Neural cell (in vitro differentiated cells): ENCODE results near the gene CDO1. TPM values are rescaled to one million over a fixed set of nuclear protein-coding genes. Genes with fewer than 3 reads are reported as not detected.

Experiments
- H2AFZ ChIP-seq: fragments of 200-600, 300-800 bp; sonication (generic), shearing (Covaris generic); 2 replicates; pipeline ENCODE4 v1.6.0; 2014; ENCODE audit warnings: low read depth, mild to moderate bottlenecking, antibody characterized with exemption, low read length, moderate library complexity
- H3F3A ChIP-seq: fragments of 200-600 bp; shearing (Covaris generic); 2 replicates; pipeline ENCODE4 v1.6.1; 2016; ENCODE audit warnings: mild to moderate bottlenecking, moderate library complexity, mixed read lengths, antibody characterized with exemption, low read length; ENCODE audit not compliant: insufficient read depth, poor library complexity, severe bottlenecking
- H3K27ac ChIP-seq: fragments of 200-600, 300-800 bp; sonication (generic), shearing (Covaris generic); 2 replicates; pipeline ENCODE4 v1.5.1; 2014; ENCODE audit warnings: mild to moderate bottlenecking, low read length, moderate library complexity
- H3K27me3 ChIP-seq: fragments of 300-800, 200-600 bp; sonication (generic), shearing (Covaris generic); 2 replicates; pipeline ENCODE4 v1.6.0; 2014; ENCODE audit warnings: mild to moderate bottlenecking, low read depth, low read length, moderate library complexity; ENCODE audit not compliant: insufficient read depth
- H3K36me3 ChIP-seq: fragments of 300-800, 200-600 bp; sonication (generic), shearing (Covaris generic); 2 replicates; pipeline ENCODE4 v1.5.1; 2014; ENCODE audit warnings: mild to moderate bottlenecking, antibody characterized with exemption, low read length, moderate library complexity; ENCODE audit not compliant: insufficient read depth
- H3K4me2 ChIP-seq: fragments of 300-800, 200-600 bp; sonication (generic), shearing (Covaris generic); 2 replicates; pipeline ENCODE4 v1.6.0; 2014; ENCODE audit warnings: mild to moderate bottlenecking, low read length
- H3K4me3 ChIP-seq: fragments of 300-800, 200-600 bp; sonication (generic), shearing (Covaris generic); 2 replicates; pipeline ENCODE4 v1.5.1; 2014; ENCODE audit warnings: mild to moderate bottlenecking, low read length, moderate library complexity
- H3K79me2 ChIP-seq: fragments of 200-600 bp; shearing (Covaris generic); replicated peaks from 2 replicates; pipeline ENCODE4 v1.6.0; 2014; ENCODE audit warnings: mild to moderate bottlenecking, low read length, moderate library complexity; ENCODE audit not compliant: insufficient read depth
- H3K9ac ChIP-seq: fragments of 300-800, 200-600 bp; sonication (generic), shearing (Covaris generic); 2 replicates; pipeline ENCODE4 v1.6.1; 2016; ENCODE audit warnings: mild to moderate bottlenecking, low read length, mixed read lengths
- H3K9me2 ChIP-seq: fragments of 200-600 bp; shearing (Covaris generic); 2 replicates; pipeline ENCODE4 v1.6.1; 2016; ENCODE audit warnings: mild to moderate bottlenecking, low read length, mixed read lengths; ENCODE audit not compliant: insufficient read depth
- H3K9me3 ChIP-seq: fragments of 200-600, 300-800 bp; sonication (generic), shearing (Covaris generic); 2 replicates; pipeline ENCODE4 v1.6.1; 2016; ENCODE audit warnings: mild to moderate bottlenecking, mixed run types, low read length, moderate library complexity, mixed read lengths
- H4K20me1 ChIP-seq: fragments of 200-600 bp; shearing (Covaris generic); 2 replicates; pipeline ENCODE4 v1.6.1; 2016; ENCODE audit warnings: mild to moderate bottlenecking, mixed run types; ENCODE audit not compliant: insufficient read depth
- EP300 ChIP-seq: fragments of 450-650 bp; conservative IDR thresholded peaks from 2 replicates; pipeline ENCODE4 v1.6.1; 2014; ENCODE audit warnings: antibody characterized with exemption, mild to moderate bottlenecking, moderate library complexity; ENCODE audit not compliant: poor library complexity, severe bottlenecking
- EZH2 ChIP-seq: fragments of 200-600, 300-800 bp; shearing (Covaris generic), sonication (generic); IDR thresholded peaks from 2 replicates; pipeline ENCODE4 v1.6.1; 2014; ENCODE audit warnings: antibody characterized with exemption, low read length, borderline replicate concordance, mild to moderate bottlenecking; ENCODE audit not compliant: insufficient read depth, poor library complexity, severe bottlenecking
- MXI1 ChIP-seq: fragments of 450-650 bp; conservative IDR thresholded peaks from 2 replicates; pipeline ENCODE4 v1.6.1; 2014; ENCODE audit warnings: antibody characterized with exemption, mild to moderate bottlenecking; ENCODE audit not compliant: poor library complexity, severe bottlenecking
- POLR2AphosphoS5 ChIP-seq: IDR thresholded peaks from 2 replicates; pipeline ENCODE4 v1.6.1; 2012
- RAD21 ChIP-seq: fragments of 450-650 bp; conservative IDR thresholded peaks from 2 replicates; pipeline ENCODE4 v1.6.1; 2014; ENCODE audit warnings: antibody characterized with exemption, mild to moderate bottlenecking, moderate library complexity
- SMC3 ChIP-seq: fragments of 450-650 bp; conservative IDR thresholded peaks from 2 replicates; pipeline ENCODE4 v1.6.1; 2014; ENCODE audit warnings: antibody characterized with exemption, mild to moderate bottlenecking, moderate library complexity; ENCODE audit not compliant: poor library complexity
- TAF1 ChIP-seq: IDR thresholded peaks from 2 replicates; pipeline ENCODE4 v1.6.1; 2012; ENCODE audit warnings: low read depth
- polyA plus RNA-seq: library from polyadenylated mRNA; depleted of rRNA; stranded (reverse); fragments of >200 nt; gene quantifications from 2 replicates; pipeline ENCODE4 v1.2.3, GENCODE V29; 2014
- TF ChIP-seq, protein P1 (sequence below): fragments of 450-650 bp; IDR thresholded peaks from 2 replicates; pipeline ENCODE4 v1.5.1; 2014; ENCODE audit warnings: antibody characterized with exemption, mild to moderate bottlenecking, moderate library complexity; ENCODE audit not compliant: poor library complexity, severe bottlenecking
- TF ChIP-seq, protein P2 (sequence below): IDR thresholded peaks from 2 replicates; pipeline ENCODE4 v1.6.1; 2012; ENCODE audit warnings: borderline replicate concordance

The CDO1 gene
- polyA plus RNA-seq, 1 donor from 2014 or later = 201 TPM

- H3K36me3 ChIP-seq = no peaks in the 10 kb centered on the region
- TF ChIP-seq RAD21 (no peak), EP300 (no peak), TAF1 (no peak)
- TF ChIP-seq, protein P1, sequence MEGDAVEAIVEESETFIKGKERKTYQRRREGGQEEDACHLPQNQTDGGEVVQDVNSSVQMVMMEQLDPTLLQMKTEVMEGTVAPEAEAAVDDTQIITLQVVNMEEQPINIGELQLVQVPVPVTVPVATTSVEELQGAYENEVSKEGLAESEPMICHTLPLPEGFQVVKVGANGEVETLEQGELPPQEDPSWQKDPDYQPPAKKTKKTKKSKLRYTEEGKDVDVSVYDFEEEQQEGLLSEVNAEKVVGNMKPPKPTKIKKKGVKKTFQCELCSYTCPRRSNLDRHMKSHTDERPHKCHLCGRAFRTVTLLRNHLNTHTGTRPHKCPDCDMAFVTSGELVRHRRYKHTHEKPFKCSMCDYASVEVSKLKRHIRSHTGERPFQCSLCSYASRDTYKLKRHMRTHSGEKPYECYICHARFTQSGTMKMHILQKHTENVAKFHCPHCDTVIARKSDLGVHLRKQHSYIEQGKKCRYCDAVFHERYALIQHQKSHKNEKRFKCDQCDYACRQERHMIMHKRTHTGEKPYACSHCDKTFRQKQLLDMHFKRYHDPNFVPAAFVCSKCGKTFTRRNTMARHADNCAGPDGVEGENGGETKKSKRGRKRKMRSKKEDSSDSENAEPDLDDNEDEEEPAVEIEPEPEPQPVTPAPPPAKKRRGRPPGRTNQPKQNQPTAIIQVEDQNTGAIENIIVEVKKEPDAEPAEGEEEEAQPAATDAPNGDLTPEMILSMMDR = no peak
- TF ChIP-seq, protein P2, sequence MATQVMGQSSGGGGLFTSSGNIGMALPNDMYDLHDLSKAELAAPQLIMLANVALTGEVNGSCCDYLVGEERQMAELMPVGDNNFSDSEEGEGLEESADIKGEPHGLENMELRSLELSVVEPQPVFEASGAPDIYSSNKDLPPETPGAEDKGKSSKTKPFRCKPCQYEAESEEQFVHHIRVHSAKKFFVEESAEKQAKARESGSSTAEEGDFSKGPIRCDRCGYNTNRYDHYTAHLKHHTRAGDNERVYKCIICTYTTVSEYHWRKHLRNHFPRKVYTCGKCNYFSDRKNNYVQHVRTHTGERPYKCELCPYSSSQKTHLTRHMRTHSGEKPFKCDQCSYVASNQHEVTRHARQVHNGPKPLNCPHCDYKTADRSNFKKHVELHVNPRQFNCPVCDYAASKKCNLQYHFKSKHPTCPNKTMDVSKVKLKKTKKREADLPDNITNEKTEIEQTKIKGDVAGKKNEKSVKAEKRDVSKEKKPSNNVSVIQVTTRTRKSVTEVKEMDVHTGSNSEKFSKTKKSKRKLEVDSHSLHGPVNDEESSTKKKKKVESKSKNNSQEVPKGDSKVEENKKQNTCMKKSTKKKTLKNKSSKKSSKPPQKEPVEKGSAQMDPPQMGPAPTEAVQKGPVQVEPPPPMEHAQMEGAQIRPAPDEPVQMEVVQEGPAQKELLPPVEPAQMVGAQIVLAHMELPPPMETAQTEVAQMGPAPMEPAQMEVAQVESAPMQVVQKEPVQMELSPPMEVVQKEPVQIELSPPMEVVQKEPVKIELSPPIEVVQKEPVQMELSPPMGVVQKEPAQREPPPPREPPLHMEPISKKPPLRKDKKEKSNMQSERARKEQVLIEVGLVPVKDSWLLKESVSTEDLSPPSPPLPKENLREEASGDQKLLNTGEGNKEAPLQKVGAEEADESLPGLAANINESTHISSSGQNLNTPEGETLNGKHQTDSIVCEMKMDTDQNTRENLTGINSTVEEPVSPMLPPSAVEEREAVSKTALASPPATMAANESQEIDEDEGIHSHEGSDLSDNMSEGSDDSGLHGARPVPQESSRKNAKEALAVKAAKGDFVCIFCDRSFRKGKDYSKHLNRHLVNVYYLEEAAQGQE = no peak
- H3K9ac ChIP-seq = no peak overlapping the region
- H3K27ac ChIP-seq = no peak overlapping the region
- no peaks in the 10 kb centered on the region for H4K20me1 ChIP-seq
- peak overlapping the region; percentile 80 for H3K4me3 ChIP-seq
- no peaks in the 10 kb centered on the region for H3K27me3 ChIP-seq
- no peak overlapping the region for H3K4me2 ChIP-seq
- H2AFZ ChIP-seq = no peak overlapping the region
- peaks cover 74% of the 10 kb centered on the region for H3K79me2 ChIP-seq
- H3K9me2 ChIP-seq = no peaks in the 10 kb centered on the region
- H3K9me3 ChIP-seq = no peaks in the 10 kb centered on the region
- H3F3A ChIP-seq = no peaks in the 10 kb centered on the region
Observed at GRCh38 chr5:115844321-115844817, 27.9 kb upstream of the CDO1 start.

DNA sequence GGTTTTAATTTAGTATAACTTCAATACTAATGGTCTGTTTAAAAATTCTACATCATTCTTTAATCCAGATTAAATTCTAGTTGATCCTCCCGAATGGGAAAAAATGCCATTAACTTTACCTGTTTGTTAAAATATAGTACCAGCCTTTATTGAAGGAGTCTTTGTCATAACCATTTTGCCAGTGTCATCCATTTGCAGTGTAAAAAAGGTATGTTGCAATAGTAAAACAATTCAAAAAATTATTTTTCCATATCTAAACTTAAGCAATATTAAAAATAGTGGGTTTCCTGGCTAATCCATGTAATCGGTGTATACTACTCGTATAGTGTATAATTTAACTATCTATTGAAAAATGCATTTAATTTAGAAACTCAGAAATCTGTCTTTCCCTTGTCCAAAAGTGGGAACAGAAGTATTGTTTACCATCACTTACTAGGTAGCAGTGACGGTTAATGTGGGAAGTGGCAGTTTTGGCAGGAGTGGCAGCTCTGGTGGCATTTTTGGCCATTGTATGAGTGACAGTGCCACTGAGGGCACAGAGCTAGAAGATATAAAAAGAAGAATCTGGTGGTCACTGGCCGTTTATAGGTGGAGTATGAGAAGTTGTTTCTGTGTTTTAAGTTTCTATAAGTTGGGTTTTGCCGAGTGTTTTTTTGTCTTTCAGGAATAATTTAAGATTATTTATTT is 27.1 kb upstream of the CDO1 start:
- peak overlapping the region; percentile 85 for H3K4me2 ChIP-seq
- H3K79me2 ChIP-seq = peaks cover 82% of the 10 kb centered on the region
- H3K9ac ChIP-seq = peak overlapping the region; percentile 78
- no peaks in the 10 kb centered on the region for H3K36me3 ChIP-seq
- no peak for TF ChIP-seq RAD21
- TF ChIP-seq EZH2 = no peak
- TF ChIP-seq SMC3 = no peak
- no peak for TF ChIP-seq EP300
- TF ChIP-seq, protein P2 = no peak
- no peak for TF ChIP-seq TAF1
- no peak for TF ChIP-seq POLR2AphosphoS5
- TF ChIP-seq MXI1 = no peak
- TF ChIP-seq, protein P1 = no peak
- no peak overlapping the region for H3K27ac ChIP-seq
- H3F3A ChIP-seq = no peaks in the 10 kb centered on the region
- no peaks in the 10 kb centered on the region for H3K9me3 ChIP-seq
- no peak overlapping the region for H2AFZ ChIP-seq
- peak overlapping the region; percentile 80 for H3K4me3 ChIP-seq
- no peaks in the 10 kb centered on the region for H4K20me1 ChIP-seq
- H3K9me2 ChIP-seq = no peaks in the 10 kb centered on the region
- H3K27me3 ChIP-seq = no peaks in the 10 kb centered on the region
